Pancreas (tissue), 10 donors: ENCODE results near the gene ZG16B. TPM values are rescaled to one million over a fixed set of nuclear protein-coding genes. Genes with fewer than 3 reads are reported as not detected.

Experiments used
- ATAC-seq, 4 donors: fragments of 200-7000 bp; cut with Tn5 transposase; one replicate each; pipeline versions ENCODE4 v1.8.0 to v1.9.1; 2020; ENCODE audit warnings: mild to moderate bottlenecking in 4 of 4, moderate library complexity in 4 of 4
- DNase-seq, 6 donors: peaks; one replicate each; pipeline ENCODE4 v3.0.0-alpha.2; 2020
- FAIRE-seq: peaks from 2 replicates; lab custom pipeline; 2012; peaks lifted over from hg19 to GRCh38; lab: Jason Lieb, UNC
- H3K27ac ChIP-seq, 4 donors: fragments of 200-600 bp; sonication (generic); 1 replicate in 3 of 4; 2 replicates in 1 of 4; pipeline versions ENCODE4 v1.5.0 to v1.8.0; 2020
- H3K27me3 ChIP-seq, 4 donors: fragments of 200-600 bp; one replicate each; pipeline ENCODE4 v1.8.0; 2021
- H3K36me3 ChIP-seq, 3 donors: fragments of 200-600 bp; sonication (generic) in 1 of 3; one replicate each; pipeline versions ENCODE4 v1.5.0 to v1.8.0; 2020 to 2021
- H3K4me1 ChIP-seq, 3 donors: fragments of 200-600 bp; one replicate each; pipeline ENCODE4 v1.8.0; 2021
- H3K4me3 ChIP-seq, 4 donors: fragments of 200-600 bp; sonication (generic) in 2 of 4; one replicate each; pipeline versions ENCODE4 v1.5.0 to v1.8.0; 2020 to 2021
- H3K9me3 ChIP-seq, 4 donors: fragments of 200-600 bp; one replicate each; pipeline ENCODE4 v1.8.0; 2021
- CTCF ChIP-seq, 4 donors: fragments of 200-600 bp; sonication (generic) in 3 of 4; IDR thresholded peaks; one replicate each; pipeline versions ENCODE4 v1.5.0 to v1.8.0; 2021; ENCODE audit warnings: antibody characterized with exemption in 4 of 4
- WGBS, 2 donors: extraction: QIAGEN DNeasy Blood & Tissue Kit; methylation state at CpG; one replicate each; pipeline ENCODE4 v1.1.7; 2013; 5-methylcytosine and 5-hydroxymethylcytosine counted together
- intact Hi-C, 3 donors: fragments of 100-400 bp; cut with DNase I; formaldehyde crosslinking; loops; one replicate each; pipeline versions ENCODE4 v1.11.1 to v1.14.2; 2022
- polyA plus RNA-seq, 2 donors: library from polyadenylated mRNA; stranded (reverse); fragments of 200-250 nt; gene quantifications; one replicate each; pipeline ENCODE4 v1.2.3, GENCODE V29; 2013
- total RNA-seq, 6 donors: library from RNA; stranded (reverse); fragmentation: NEBNext Ultra II Directional in 4 of 6; extraction: Animal tissue kit (Norgen Biotek cat#: 25700) in 4 of 6; gene quantifications; one replicate each; pipeline versions ENCODE4 v1.2.1 to v1.2.4, GENCODE V29; 2021 to 2023
- donor health status: healthy with polysubstance abuse.
- donor health status: DM: no; HTN: no; CAD: no; lungs with moderate emphysema.
- donor health status: DM: no; HTN: no; CAD: no.
- donor health status: control.
- donor health status: control.
- donor health status: Bipolar disorder and iron deficiency.
- donor health status: DM: yes; HTN: yes; CAD: no.
- donor health status: DM: no; HTN: no; CAD: no.
- donor health status: DM: no; HTN: no; CAD: no.
- donor health status: DM: yes; HTN: yes; CAD: no.

Gene ZG16B
- total and polyA plus RNA-seq, 8 donors = 0.43 to 1.7 (median 0.80) TPM

GRCh38 chr16:2806286-2806685 is 23.8 kb upstream of the ZG16B start:
- H3K27ac ChIP-seq = no peak overlapping the region
- 61 to 79% methylated on average over 5 of the region's 5 CpGs for WGBS, 2 donors
- no peaks in the 10 kb centered on the region for H3K36me3 ChIP-seq
- intact Hi-C loops = no loop called here
- no peak for FAIRE-seq
- no peaks in the 10 kb centered on the region for H3K9me3 ChIP-seq
- H3K4me1 ChIP-seq = no peaks in the 10 kb centered on the region
- H3K4me3 ChIP-seq = no peak overlapping the region
- no peaks in the 10 kb centered on the region for H3K27me3 ChIP-seq
- DNase-seq = peak in 2 of 6 donors; percentile 8
- no peak for TF ChIP-seq CTCF (IDR thresholded peaks at IDR 0.05)
- ATAC-seq = no peak

- Histone ChIP-seq H3K9me3 (no peaks in the 10 kb centered on the region), H3K36me3 (no peaks in the 10 kb centered on the region), H3K27me3 (no peaks in the 10 kb centered on the region), H3K4me3 (no peak overlapping the region), H3K4me1 (no peaks in the 10 kb centered on the region), H3K27ac (no peak overlapping the region)
- WGBS, 2 donors = 82 to 90% methylated on average over 7 of the region's 7 CpGs
- TF ChIP-seq CTCF (IDR thresholded peaks at IDR 0.05) = no peak
- DNase-seq (peak in 2 of 6 donors; percentile 6), FAIRE-seq (no peak), ATAC-seq (no peak)
- intact Hi-C loops = no loop called here
These were observed 21.9 kb upstream of the ZG16B start for GRCh38 chr16:2808181-2808580.

GRCh38 chr16:2809149-2809760 is 20.8 kb upstream of the ZG16B start:
- ATAC-seq (no peak), FAIRE-seq (no peak), DNase-seq (no peak)
- TF ChIP-seq CTCF (IDR thresholded peaks at IDR 0.05) = no peak
- Histone ChIP-seq H3K9me3 (no peaks in the 10 kb centered on the region), H3K27me3 (no peaks in the 10 kb centered on the region), H3K27ac (no peak overlapping the region), H3K4me3 (no peak overlapping the region), H3K4me1 (no peaks in the 10 kb centered on the region), H3K36me3 (no peaks in the 10 kb centered on the region)
- intact Hi-C loops = no loop called here
- 61 to 67% methylated on average over 3 of the region's 3 CpGs for WGBS, 2 donors

- H3K9me3 ChIP-seq = no peaks in the 10 kb centered on the region
- H3K27ac ChIP-seq = no peak overlapping the region
- no peaks in the 10 kb centered on the region for H3K36me3 ChIP-seq
- WGBS, 2 donors = 69 to 83% methylated on average over 6 of the region's 6 CpGs
- no peaks in the 10 kb centered on the region for H3K4me1 ChIP-seq
- no peak for TF ChIP-seq CTCF (IDR thresholded peaks at IDR 0.05)
- H3K4me3 ChIP-seq = no peak overlapping the region
- H3K27me3 ChIP-seq = no peaks in the 10 kb centered on the region
- ATAC-seq = no peak
- intact Hi-C loops = no loop called here
- DNase-seq = peak in 1 of 6 donors; percentile 24
- FAIRE-seq = no peak
These were observed 19.5 kb upstream of the ZG16B start for GRCh38 chr16:2810651-2811050.

DNA sequence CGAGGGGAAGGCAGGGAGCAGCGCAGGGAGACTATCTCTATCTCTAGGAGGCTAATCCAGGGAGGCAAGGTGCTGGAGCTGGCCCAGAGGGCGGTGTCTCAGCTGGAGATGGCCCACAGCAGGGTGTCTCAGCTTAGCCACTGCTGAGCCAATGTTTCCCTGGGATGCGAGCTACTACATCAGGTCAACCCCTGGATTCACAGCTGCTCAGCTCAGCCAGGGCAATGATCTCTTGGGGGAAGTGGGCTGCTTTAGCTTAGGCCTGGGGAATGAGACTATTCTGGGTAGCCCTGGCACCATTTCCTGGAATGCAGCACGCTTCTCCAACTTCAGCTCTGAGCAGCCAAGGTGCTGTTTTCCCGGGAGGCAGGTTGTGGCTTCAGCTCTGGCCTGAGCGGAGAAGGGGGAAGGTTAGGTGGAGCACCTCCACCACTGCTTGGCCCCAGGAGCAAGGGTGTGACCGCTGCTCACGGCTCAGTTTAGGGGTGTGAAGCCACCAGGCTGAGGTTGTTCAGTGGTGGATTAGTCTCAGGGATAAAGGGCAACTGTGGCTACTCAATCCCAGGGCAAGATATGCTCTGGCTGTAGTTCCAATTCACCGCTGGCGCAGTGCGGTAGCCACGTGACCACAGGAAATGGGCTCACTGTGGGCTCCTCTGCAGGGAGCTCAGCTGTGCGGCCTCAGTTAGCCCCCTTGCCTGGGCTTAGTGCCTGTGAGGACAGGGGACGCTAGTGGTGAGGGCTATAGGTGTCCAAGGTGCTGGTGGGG is 18.2 kb upstream of the ZG16B start:
- 63 to 74% methylated on average over 15 of the region's 15 CpGs for WGBS, 2 donors
- Histone ChIP-seq H3K27me3 (no peaks in the 10 kb centered on the region), H3K36me3 (no peaks in the 10 kb centered on the region), H3K4me1 (no peaks in the 10 kb centered on the region), H3K4me3 (no peak overlapping the region), H3K27ac (no peak overlapping the region), H3K9me3 (no peaks in the 10 kb centered on the region)
- no peak for TF ChIP-seq CTCF (IDR thresholded peaks at IDR 0.05)
- DNase-seq = peak in 1 of 6 donors; percentile 24
- intact Hi-C loops = no loop called here
- no peak for ATAC-seq
- FAIRE-seq = no peak
